Epidermal melanocyte (primary cell): Measurements from ENCODE around the gene NME7.
"Not testable (repeated sequence)": the region's sequence is repeated elsewhere in the genome, so short reads cannot be mapped to it uniquely, and the experiment has no call there.

ENCODE experiments used
- DNase-seq: peaks from one replicate; pipeline ENCODE4 v3.0.0; 2011; ENCODE audit warnings: low spot score; ENCODE audit not compliant: insufficient read length

NME7 gene

GRCh38 chr1:169345511-169345910 is 22.1 kb downstream of the NME7 start:
- no peak for DNase-seq

- not testable (repeated sequence) for DNase-seq
These were observed 25.5 kb downstream of the NME7 start for GRCh38 chr1:169342096-169342495.

- DNase-seq, result no peak
These were observed 26.7 kb downstream of the NME7 start for GRCh38 chr1:169340882-169341281.

GRCh38 chr1:169339773-169340172 is 27.8 kb downstream of the NME7 start:
- DNase-seq, result no peak

GRCh38 chr1:169338617-169339016 is 29.0 kb downstream of the NME7 start:
- DNase-seq, result no peak

GRCh38 chr1:169336947-169337715 is 30.5 kb downstream of the NME7 start:
- DNase-seq, result not testable (repeated sequence)

GRCh38 chr1:169334727-169335126 is 32.9 kb downstream of the NME7 start:
- DNase-seq, result not testable (repeated sequence)

GRCh38 chr1:169330927-169331326 is 36.7 kb downstream of the NME7 start:
- no peak for DNase-seq

- no peak for DNase-seq
These were observed 38.2 kb downstream of the NME7 start for GRCh38 chr1:169329383-169329782.

GRCh38 chr1:169327875-169328274 is 39.7 kb downstream of the NME7 start:
- no peak for DNase-seq

- DNase-seq, result no peak
These were observed 40.7 kb downstream of the NME7 start for GRCh38 chr1:169326956-169327268.

GRCh38 chr1:169326261-169326955 is 41.2 kb downstream of the NME7 start:
- DNase-seq, result no peak

- no peak for DNase-seq
These were observed 42.5 kb downstream of the NME7 start for GRCh38 chr1:169325117-169325516.

GRCh38 chr1:169322138-169322537 is 45.5 kb downstream of the NME7 start:
- no peak for DNase-seq

GRCh38 chr1:169321539-169321938 is 46.1 kb downstream of the NME7 start:
- no peak for DNase-seq

GRCh38 chr1:169318536-169319244 is 48.9 kb downstream of the NME7 start:
- DNase-seq, result no peak

- no peak for DNase-seq
These were observed 51.0 kb downstream of the NME7 start for GRCh38 chr1:169316556-169316955.

GRCh38 chr1:169312084-169312954 is 55.3 kb downstream of the NME7 start:
- DNase-seq, result no peak

- DNase-seq, result no peak
These were observed 58.1 kb downstream of the NME7 start for GRCh38 chr1:169309178-169310166.
